HK-2 (cell line): ENCODE measurements around the gene GALNS.

Source experiments
- DNase-seq: peaks from one replicate; pipeline ENCODE4 v3.0.0-alpha.2; 2018; ENCODE audit not compliant: unreplicated experiment

The GALNS gene

GRCh38 chr16:88875703-88876234, 19.0 kb upstream of the GALNS start:
- DNase-seq, result no peak

GRCh38 chr16:88874938-88875599, 18.3 kb upstream of the GALNS start:
- no peak for DNase-seq

- DNase-seq, result no peak
Observed at GRCh38 chr16:88872650-88873331, 16.0 kb upstream of the GALNS start.

GRCh38 chr16:88871730-88872416, 15.1 kb upstream of the GALNS start:
- DNase-seq, result no peak

- DNase-seq, result no peak
Observed at GRCh38 chr16:88871349-88871702, 14.6 kb upstream of the GALNS start.

- no peak for DNase-seq
Observed at GRCh38 chr16:88870608-88871348, 14.0 kb upstream of the GALNS start.

GRCh38 chr16:88869673-88869980, 12.9 kb upstream of the GALNS start:
- no peak for DNase-seq

GRCh38 chr16:88868974-88869672, 12.4 kb upstream of the GALNS start:
- DNase-seq, result no peak

- DNase-seq, result no peak
Observed at GRCh38 chr16:88867581-88868246, 11.0 kb upstream of the GALNS start.

GRCh38 chr16:88866151-88866920, 9.6 kb upstream of the GALNS start, which contains the start of gene PABPN1L:
Gene PABPN1L, minus strand, starts transcription at chr16:88866660. Its CDS starts 54 bp downstream, at chr16:88866606.
- no peak for DNase-seq

- no peak for DNase-seq
Observed at GRCh38 chr16:88865742-88866141, 9.0 kb upstream of the GALNS start.

- DNase-seq, result no peak
Observed at GRCh38 chr16:88865310-88865709, 8.6 kb upstream of the GALNS start.

GRCh38 chr16:88864521-88864920, 7.8 kb upstream of the GALNS start:
- DNase-seq, result no peak

- no peak for DNase-seq
Observed at GRCh38 chr16:88864099-88864498, 7.4 kb upstream of the GALNS start.

GRCh38 chr16:88863426-88863825, 6.7 kb upstream of the GALNS start:
- no peak for DNase-seq

- no peak for DNase-seq
Observed at GRCh38 chr16:88862968-88863367, 6.2 kb upstream of the GALNS start.

GRCh38 chr16:88861359-88861758, 4.6 kb upstream of the GALNS start:
- no peak for DNase-seq

GRCh38 chr16:88859381-88860091, 2.8 kb upstream of the GALNS start:
- no peak for DNase-seq

GRCh38 chr16:88857728-88858339, 1.1 kb upstream of the GALNS start:
- peak; percentile 63 for DNase-seq
